K562 (cell line): ENCODE results near the gene TOM1L2. TPM values are rescaled to one million over a fixed set of nuclear protein-coding genes. Genes with fewer than 3 reads are reported as not detected.

Source experiments
- ATAC-seq: fragments of 200-7000 bp; cut with Tn5 transposase; 3 replicates; pipeline ENCODE4 v1.9.1; 2020; ENCODE audit warnings: moderate library complexity
- BruUV-seq: library from RNA; stranded (reverse); fragments of 400-500 nt; replicated peaks from 2 replicates; lab custom pipeline; 2021; lab: Mats Ljungman, UMichigan
- CTCF ChIA-PET: fragments of 300-600 bp; formaldehyde crosslinking; extraction: SDS; loops from one replicate; lab custom pipeline; 2021; ENCODE audit warnings: low intra/inter-chr PET ratio; lab: Yijun Ruan, JAX
- POLR2A ChIA-PET: fragments of 300-600, 350-650 bp; sonication (Branson Sonifier 250); formaldehyde crosslinking; extraction: SDS; loops from one replicate; lab custom pipeline; 2021; ENCODE audit warnings: antibody characterized with exemption, inconsistent platforms; lab: Yijun Ruan, JAX
- DNase-seq, 4 experiments: peaks; one replicate each; pipeline versions ENCODE4 v3.0.0 to v3.0.0-alpha.2; 2011 to 2018; ENCODE audit warnings: low spot score in 3 of 4, mixed read lengths in 3 of 4; ENCODE audit errors: extremely low read depth in 1 of 4
- FAIRE-seq: peaks from 2 replicates; lab custom pipeline; 2011; peaks lifted over from hg19 to GRCh38; lab: Jason Lieb, UNC
- H2AFZ ChIP-seq: 2 replicates; pipeline ENCODE4 v1.6.0; 2011; ENCODE audit warnings: low read depth, low read length, control low read depth, inconsistent platforms
- H3K27ac ChIP-seq: fragments of 200-600 bp; 3 replicates; pipeline ENCODE4 v1.8.0; 2011; ENCODE audit warnings: low read depth, mild to moderate bottlenecking, control low read depth, inconsistent platforms, low read length, moderate library complexity, mixed read lengths; ENCODE audit errors: extremely low read depth
- H3K27me3 ChIP-seq, 2 experiments: fragments of 300-600 bp in 1 of 2; 2 replicates in 1 of 2; 3 replicates in 1 of 2; pipeline versions ENCODE4 v1.6.0 to v1.8.0; 2011; ENCODE audit warnings: inconsistent platforms in 2 of 2, low read length in 2 of 2, mild to moderate bottlenecking in 1 of 2, mixed read lengths in 1 of 2, moderate library complexity in 1 of 2; ENCODE audit not compliant: control insufficient read depth in 2 of 2, insufficient read depth in 2 of 2
- H3K36me3 ChIP-seq: fragments of 300-600 bp; 3 replicates; pipeline ENCODE4 v1.8.0; 2011; ENCODE audit warnings: mild to moderate bottlenecking, low read length, inconsistent platforms; ENCODE audit not compliant: control insufficient read depth, insufficient read depth
- H3K4me1 ChIP-seq, 2 experiments: fragments of 200-600 bp in 1 of 2; replicated peaks in 1 of 2; 2 replicates in 1 of 2; 3 replicates in 1 of 2; pipeline versions ENCODE4 v1.5.1 to v1.8.0; 2011; ENCODE audit warnings: inconsistent platforms in 2 of 2, low read length in 2 of 2, mild to moderate bottlenecking in 1 of 2, mixed read lengths in 1 of 2, moderate library complexity in 1 of 2; ENCODE audit not compliant: control insufficient read depth in 2 of 2, insufficient read depth in 2 of 2
- H3K4me2 ChIP-seq: 2 replicates; pipeline ENCODE4 v1.6.1; 2011; ENCODE audit warnings: low read length, control low read depth, inconsistent platforms, mixed read lengths; ENCODE audit not compliant: insufficient read depth
- H3K4me3 ChIP-seq: fragments of 200-600 bp; sonication (generic), shearing (Covaris generic); 2 replicates; pipeline ENCODE4 v1.5.1; 2016; ENCODE audit warnings: control low read depth, inconsistent platforms
- H3K79me2 ChIP-seq: fragments of 200-600 bp; 3 replicates; pipeline ENCODE4 v1.8.0; 2011; ENCODE audit warnings: low read length, inconsistent platforms; ENCODE audit not compliant: control insufficient read depth, insufficient read depth
- H3K9ac ChIP-seq, 2 experiments: 2 replicates each; pipeline versions ENCODE4 v1.6.0 to v1.6.1; 2011; ENCODE audit warnings: low read depth in 2 of 2, low read length in 2 of 2, control low read depth in 1 of 2, inconsistent platforms in 1 of 2, mild to moderate bottlenecking in 1 of 2, mixed read lengths in 1 of 2; ENCODE audit not compliant: insufficient read depth in 1 of 2
- H3K9me1 ChIP-seq: one replicate; pipeline ENCODE4 v1.6.0; 2011; ENCODE audit warnings: inconsistent platforms, mild to moderate bottlenecking, low read length, moderate library complexity; ENCODE audit not compliant: control insufficient read depth, insufficient read depth
- H3K9me3 ChIP-seq: replicated peaks from 2 replicates; pipeline ENCODE4 v1.5.1; 2011; ENCODE audit warnings: low read depth, low read length, inconsistent platforms; ENCODE audit not compliant: control insufficient read depth, insufficient read depth
- H4K20me1 ChIP-seq: replicated peaks from 2 replicates; pipeline ENCODE4 v1.6.1; 2011; ENCODE audit warnings: low read length, inconsistent platforms, mixed read lengths; ENCODE audit not compliant: control insufficient read depth, insufficient read depth
- CBFA2T2 ChIP-seq: fragments of 450-650 bp; conservative IDR thresholded peaks from 2 replicates; pipeline ENCODE4 v1.6.1; 2017; ENCODE audit warnings: mild to moderate bottlenecking
- CCAR2 ChIP-seq: fragments of 200-400 bp; formaldehyde crosslinking; IDR thresholded peaks from 2 replicates; pipeline ENCODE4 v1.6.1; 2017; ENCODE audit warnings: mild to moderate bottlenecking, low read depth, low read length
- CEBPB ChIP-seq: fragments of 450-650 bp; IDR thresholded peaks from 2 replicates; pipeline ENCODE4 v1.6.1; 2016; ENCODE audit warnings: missing genetic modification characterization, missing compliant biosample characterization
- CEBPG ChIP-seq, 3 experiments: fragments of 200-800 bp in 1 of 3; sonication (Bioruptor generic) in 1 of 3; sonication (generic) in 1 of 3; formaldehyde crosslinking in 1 of 3; IDR thresholded peaks in 2 of 3; conservative IDR thresholded peaks in 1 of 3; 2 replicates each; pipeline versions ENCODE4 v1.6.1 to v1.8.0; 2016 to 2022; ENCODE audit warnings: missing compliant biosample characterization in 2 of 3, missing genetic modification characterization in 2 of 3, mild to moderate bottlenecking in 1 of 3, missing genetic modification reagents in 1 of 3
- HDAC6 ChIP-seq: IDR thresholded peaks from 2 replicates; pipeline ENCODE4 v1.6.1; 2012; ENCODE audit warnings: low read depth, mild to moderate bottlenecking, control low read depth, inconsistent platforms, low read length, moderate library complexity
- MECOM ChIP-seq: fragments of 250-450 bp; sonication (Bioruptor Pico); IDR thresholded peaks from 2 replicates; pipeline ENCODE4 v1.8.0; 2022; ENCODE audit warnings: inconsistent platforms
- NCOA4 ChIP-seq: fragments of 450-650 bp; IDR thresholded peaks from 2 replicates; pipeline ENCODE4 v1.6.1; 2018; ENCODE audit warnings: mild to moderate bottlenecking; ENCODE audit not compliant: partially characterized antibody
- PHB ChIP-seq: fragments of 250-450 bp; sonication (Bioruptor Pico); IDR thresholded peaks from 2 replicates; pipeline ENCODE4 v1.5.0; 2021
- POLR2A ChIP-seq: fragments of 450-650 bp; conservative IDR thresholded peaks from 2 replicates; pipeline ENCODE4 v1.6.1; 2016
- POLR3A ChIP-seq: IDR thresholded peaks from 2 replicates; pipeline ENCODE4 v1.6.1; 2011; ENCODE audit warnings: borderline replicate concordance, mild to moderate bottlenecking, moderate library complexity; ENCODE audit not compliant: insufficient read length, insufficient read depth; ENCODE audit errors: extremely low read depth
- SUPT5H ChIP-seq: fragments of 450-650 bp; IDR thresholded peaks from 2 replicates; pipeline ENCODE4 v1.6.1; 2016
- TAF7 ChIP-seq: fragments of 450-650 bp; IDR thresholded peaks from 2 replicates; pipeline ENCODE4 v1.6.1; 2016; ENCODE audit warnings: missing genetic modification characterization, missing compliant biosample characterization
- TEAD2 ChIP-seq: fragments of 450-650 bp; IDR thresholded peaks from 2 replicates; pipeline ENCODE4 v1.6.1; 2016; ENCODE audit warnings: missing genetic modification characterization, control low read depth, missing compliant biosample characterization
- ZKSCAN1 ChIP-seq: fragments of 150-350 bp; IDR thresholded peaks from 2 replicates; pipeline ENCODE4 v1.6.1; 2016; ENCODE audit warnings: low read depth, low read length
- ZNF76 ChIP-seq: fragments of 250-450 bp; sonication (Bioruptor Pico); IDR thresholded peaks from 2 replicates; pipeline ENCODE4 v1.4.0; 2020; ENCODE audit warnings: mild to moderate bottlenecking, moderate library complexity, borderline replicate concordance
- ZNF778 ChIP-seq: fragments of 450-650 bp; formaldehyde crosslinking; IDR thresholded peaks from 2 replicates; pipeline ENCODE4 v1.4.0; 2020; ENCODE audit warnings: mild to moderate bottlenecking, moderate library complexity
- WGBS: fragments of 100-300 bp; shearing (Covaris generic); methylation state at CpG from one replicate; pipeline ENCODE4 v1.1.6; 2016; ENCODE audit warnings: low coverage, mixed read lengths; ENCODE audit not compliant: insufficient coverage; ENCODE audit errors: missing lambda C conversion rate; 5-methylcytosine and 5-hydroxymethylcytosine counted together
- in situ Hi-C: fragments of 300-500 bp; cut with MboI; formaldehyde crosslinking; loops from 4 replicates; pipeline ENCODE4 v1.15.0; 2018; ENCODE audit warnings: inconsistent platforms, mixed read lengths
- intact Hi-C: fragments of 100-400 bp; cut with micrococcal nuclease; formaldehyde crosslinking; loops from 2 replicates; pipeline ENCODE4 v1.14.2; 2022
- polyA plus RNA-seq, 8 experiments: library from polyadenylated mRNA; depleted of rRNA in 4 of 8; stranded (reverse) in 5 of 8; unstranded in 3 of 8; fragments of >200 nt; fragmentation: Nextera tagmentation in 2 of 8; fragmentation: Illumina TruSeq in 1 of 8; extraction: Ambion mirVana in 2 of 8; extraction: Trizol in 1 of 8; gene quantifications; 2 replicates each; pipeline versions ENCODE4 v1.2.1 to v1.2.3, GENCODE V29; 2011 to 2014; ENCODE audit warnings: inconsistent platforms in 1 of 8, missing spikeins in 1 of 8
- total RNA-seq, 7 experiments: library from RNA; depleted of rRNA in 6 of 7; stranded (reverse); fragments of >200 nt in 6 of 7; fragmentation: Illumina TruSeq in 2 of 7; extraction: Trizol in 2 of 7; gene quantifications; 2 replicates each; pipeline versions ENCODE4 v1.2.1 to v1.2.3, GENCODE V29; 2011 to 2021; ENCODE audit warnings: low replicate concordance in 1 of 7

Gene TOM1L2
- total and polyA plus RNA-seq, 9 of the 15 experiments (the other 6 are each of a cell fraction or from before 2014, with no cell fraction given) = 0.07 to 6.0 (median 2.5) TPM

DNA sequence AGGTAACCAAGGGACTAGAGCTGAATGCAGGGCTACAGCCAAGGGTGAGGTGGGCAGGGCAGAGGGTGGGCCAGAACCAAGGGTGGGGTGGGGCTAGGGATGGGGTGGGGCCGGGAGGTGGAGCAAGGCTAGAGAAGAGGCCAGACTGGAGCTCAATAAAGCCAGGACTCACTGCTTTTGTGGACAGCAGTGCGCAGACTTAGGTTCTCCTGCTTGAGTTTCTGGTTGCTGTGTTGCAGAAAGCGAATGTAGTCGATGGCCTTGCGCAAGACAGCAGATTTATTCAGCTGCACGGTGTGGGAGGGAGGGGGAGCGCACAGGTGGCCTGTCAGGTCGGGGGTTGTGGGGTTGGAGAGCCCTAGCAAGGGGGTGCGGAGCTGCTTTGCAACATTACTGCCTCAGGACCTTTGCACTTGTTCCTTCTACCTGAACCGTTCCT, 154.1 kb downstream of the TOM1L2 start:
- peaks cover 97% of the 10 kb centered on the region; the same call in 2 of the 3 replicates for H3K36me3 ChIP-seq
- H3K79me2 ChIP-seq = peaks cover 60% of the 10 kb centered on the region
- peaks cover 51% of the 10 kb centered on the region for H4K20me1 ChIP-seq
- BruUV-seq = no TSS peak
- intact Hi-C loops (no loop called here), in situ Hi-C loops (loop anchor here (5.0 kb wide), 1 partner anchor 39 kb away; no protein-coding TSS in a partner anchor)
- peak overlapping the region in 1 of 2 experiments; percentile 84; a peak in 2 of 4 replicates for H3K9ac ChIP-seq
- DNase-seq (peak; percentile 65 to 78 (median 72)), ATAC-seq (peak; percentile 76), FAIRE-seq (peak; percentile 32)
- 65% methylated on average over 5 of the region's 10 CpGs for WGBS
- CTCF ChIA-PET = no interaction called here
- POLR2A ChIA-PET = interaction anchor here (0.7 to 1.4 kb wide), 10 partner anchors 8 to 40 kb away, joined by 3 to 6 read pairs (median 4); no protein-coding TSS in a partner anchor
- H3K4me3 ChIP-seq = no peak overlapping the region
- H3K4me2 ChIP-seq = no peak overlapping the region
- no peaks in the 10 kb centered on the region for H3K9me3 ChIP-seq
- no peak overlapping the region for H3K27ac ChIP-seq
- no peak overlapping the region for H2AFZ ChIP-seq
- peaks cover 49 to 94% of the 10 kb centered on the region in 2 experiments for H3K4me1 ChIP-seq
- H3K27me3 ChIP-seq = no peaks in the 10 kb centered on the region
- TF ChIP-seq SUPT5H (peak; percentile 29; the same call in 1 of the 2 replicates), POLR3A (no peak), TEAD2 (tag) (no peak), POLR2A (peak; percentile 38), ZKSCAN1 (no peak), PHB (CRISPR knock-in tag) (0 out of 2 replicates have a peak, but pooled peaks have one; percentile 36), CCAR2 (no peak), CEBPB (tag) (peak; percentile 58), HDAC6 (no peak), ZNF76 (CRISPR knock-in tag) (no peak), ZNF778 (CRISPR knock-in tag) (no peak), MECOM (CRISPR knock-in tag) (no peak), CBFA2T2 (no peak), TAF7 (tag) (no peak), NCOA4 (no peak), CEBPG (CRISPR knock-in tag; IDR thresholded peaks at IDR 0.05) (0 out of 2 replicates have a peak, but pooled peaks have one; percentile 16), CEBPG (tag; conservative IDR thresholded peaks at IDR 0.05 in 1 of 2, IDR thresholded peaks at IDR 0.05 in 1 of 2) (no peak)
- peaks cover 4% of the 10 kb centered on the region for H3K9me1 ChIP-seq
